Measurements from ENCODE around the gene AFAP1.

AFAP1 gene

DNA sequence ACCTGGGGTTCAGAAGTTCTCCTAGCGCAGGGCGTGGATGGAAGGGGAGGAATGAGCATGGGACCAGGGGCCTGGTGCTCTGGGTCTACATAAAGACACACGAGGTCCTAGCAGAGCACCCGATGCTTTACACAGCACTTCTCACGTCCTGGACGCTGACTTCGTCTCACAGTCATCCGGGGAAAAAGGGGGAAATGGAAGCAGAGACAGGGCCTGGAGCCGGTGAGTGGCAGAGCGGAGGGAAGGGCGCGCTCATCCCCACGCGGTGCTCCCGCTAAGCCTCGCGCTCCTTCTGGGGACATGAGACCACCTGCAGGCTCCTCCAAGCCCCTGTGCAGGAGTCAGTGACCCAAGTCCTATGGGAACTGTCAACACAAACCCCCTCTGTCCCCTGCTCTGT, 157.7 kb downstream of the AFAP1 start:
- no peak for DNase-seq (ENCODE audit: low read depth)

GRCh38 chr4:7781366-7781765, 158.3 kb downstream of the AFAP1 start:
- no peak for DNase-seq (ENCODE audit: low read depth)

- no peak for DNase-seq (ENCODE audit: low read depth)
These were observed 158.8 kb downstream of the AFAP1 start for GRCh38 chr4:7780751-7781348.

DNA sequence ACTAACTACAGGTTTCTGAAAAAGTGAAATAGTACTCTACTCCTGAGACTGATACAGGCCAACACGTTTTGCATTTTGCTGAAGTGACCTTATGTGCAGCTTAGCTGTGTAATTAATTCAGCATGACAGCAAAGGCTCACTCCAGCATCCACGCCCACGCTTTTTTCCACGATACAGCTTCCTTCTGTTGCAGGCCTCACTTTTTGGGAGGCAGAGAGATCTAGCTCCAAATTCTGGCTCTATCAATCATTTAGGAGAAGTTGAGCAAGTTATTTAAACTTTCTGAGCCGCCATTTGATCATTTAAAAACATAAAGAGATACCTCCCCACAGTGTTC, 160.3 kb downstream of the AFAP1 start:
- DNase-seq (ENCODE audit: low read depth): no peak

GRCh38 chr4:7778510-7779431, 160.9 kb downstream of the AFAP1 start:
- no peak for DNase-seq (ENCODE audit: low read depth)

DNA sequence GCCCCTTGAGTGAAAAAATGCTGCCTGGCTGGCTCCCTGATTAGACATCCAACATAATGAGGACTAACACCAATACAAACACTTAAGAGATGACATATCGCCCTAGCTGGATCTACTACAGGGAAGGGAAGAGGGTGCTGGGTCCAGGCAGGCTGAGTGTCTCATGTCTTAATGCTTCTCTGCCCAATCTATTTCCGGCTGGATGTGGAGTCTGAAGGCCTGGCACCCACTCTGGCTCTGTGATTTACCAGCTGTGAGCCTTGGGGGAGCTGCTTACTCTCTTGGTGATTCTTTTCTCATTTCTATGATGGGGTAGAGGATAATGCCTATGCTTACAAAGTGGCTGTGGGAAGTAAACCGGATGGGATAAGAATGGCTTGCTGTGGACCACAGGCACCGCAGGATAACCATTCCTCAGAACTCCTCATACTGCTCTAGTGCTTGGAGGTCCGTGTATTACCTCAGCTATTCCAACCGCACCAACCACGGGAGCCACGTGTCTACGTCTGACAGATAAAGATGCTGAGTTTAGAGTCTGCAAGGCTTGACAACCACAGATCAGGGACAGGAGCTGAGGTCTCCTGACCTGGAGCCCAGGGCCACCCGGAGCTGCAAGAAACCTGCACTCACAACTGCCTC, 161.7 kb downstream of the AFAP1 start:
- DNase-seq (ENCODE audit: low read depth): no peak

DNA sequence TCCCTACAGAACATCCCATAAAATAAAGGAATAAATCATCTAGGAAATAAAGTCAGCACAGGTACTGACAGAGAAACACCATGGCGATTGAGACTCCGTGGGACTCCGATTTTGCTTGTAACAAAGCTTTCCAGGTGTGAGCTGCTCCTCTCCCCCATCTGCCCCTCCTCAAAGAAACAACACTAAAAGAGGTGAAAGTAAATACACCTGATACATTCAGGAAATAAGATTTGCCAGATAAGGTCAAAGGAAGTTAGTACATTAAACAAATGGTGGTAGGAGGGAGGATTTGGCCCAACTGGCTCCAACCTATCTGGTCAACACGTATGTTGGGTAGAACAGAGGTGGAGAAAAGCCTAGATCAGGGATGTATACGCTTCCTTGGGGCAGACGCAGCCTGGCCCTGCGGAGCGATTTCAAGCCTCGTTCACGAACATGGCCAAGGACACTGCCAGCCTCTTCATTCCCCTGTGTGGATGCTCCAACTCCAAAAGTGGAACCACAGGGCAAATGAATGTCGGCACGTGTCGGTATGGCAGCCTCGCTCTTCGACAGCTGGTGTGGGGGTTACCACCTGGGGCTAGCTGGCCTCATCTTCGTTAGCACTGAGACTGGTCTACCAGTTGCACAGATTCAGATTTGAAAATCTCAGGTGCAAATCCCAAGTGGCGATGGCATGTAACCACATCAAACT, 162.5 kb downstream of the AFAP1 start:
- no peak for DNase-seq (ENCODE audit: low read depth)

- no peak for DNase-seq (ENCODE audit: low read depth)
These were observed 164.3 kb downstream of the AFAP1 start for GRCh38 chr4:7775396-7775795.

- DNase-seq (ENCODE audit: low read depth): no peak
These were observed 165.1 kb downstream of the AFAP1 start for GRCh38 chr4:7774301-7775294.

GRCh38 chr4:7773401-7774180, 166.1 kb downstream of the AFAP1 start:
- DNase-seq (ENCODE audit: low read depth): no peak

DNA sequence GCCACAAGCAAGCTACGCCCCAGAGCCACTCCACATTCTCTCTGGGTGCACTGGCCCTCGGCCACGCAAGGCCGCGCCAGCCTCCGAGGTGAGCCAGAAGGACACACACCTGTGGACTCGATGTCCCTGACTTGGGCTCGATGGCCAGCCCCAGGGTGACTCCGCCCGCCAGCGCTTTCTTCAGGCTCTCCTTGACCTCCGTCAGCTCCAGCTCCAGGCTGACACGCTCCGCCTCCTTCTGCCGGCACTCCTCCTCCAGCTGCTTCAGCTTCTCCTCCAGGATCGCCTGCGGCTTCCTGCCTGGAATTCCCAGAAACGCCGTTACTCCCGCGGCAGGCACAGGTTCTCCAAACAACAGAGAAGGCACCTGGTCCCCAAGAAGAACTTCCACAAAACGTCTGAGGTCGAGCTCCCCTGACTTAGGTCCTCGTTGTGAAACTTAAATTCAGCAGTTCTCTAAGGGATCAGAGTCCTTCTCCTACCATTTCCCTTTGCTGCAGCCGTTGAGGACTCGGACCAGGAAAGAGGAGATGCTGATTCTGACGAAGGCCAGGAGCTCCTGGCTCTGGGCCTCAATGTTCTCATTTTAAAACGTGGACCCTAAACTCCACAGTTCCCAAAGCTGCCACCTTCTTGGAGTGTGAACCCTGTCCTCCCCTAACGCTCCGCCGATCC, 166.8 kb downstream of the AFAP1 start:
- no peak for DNase-seq (ENCODE audit: low read depth)

DNA sequence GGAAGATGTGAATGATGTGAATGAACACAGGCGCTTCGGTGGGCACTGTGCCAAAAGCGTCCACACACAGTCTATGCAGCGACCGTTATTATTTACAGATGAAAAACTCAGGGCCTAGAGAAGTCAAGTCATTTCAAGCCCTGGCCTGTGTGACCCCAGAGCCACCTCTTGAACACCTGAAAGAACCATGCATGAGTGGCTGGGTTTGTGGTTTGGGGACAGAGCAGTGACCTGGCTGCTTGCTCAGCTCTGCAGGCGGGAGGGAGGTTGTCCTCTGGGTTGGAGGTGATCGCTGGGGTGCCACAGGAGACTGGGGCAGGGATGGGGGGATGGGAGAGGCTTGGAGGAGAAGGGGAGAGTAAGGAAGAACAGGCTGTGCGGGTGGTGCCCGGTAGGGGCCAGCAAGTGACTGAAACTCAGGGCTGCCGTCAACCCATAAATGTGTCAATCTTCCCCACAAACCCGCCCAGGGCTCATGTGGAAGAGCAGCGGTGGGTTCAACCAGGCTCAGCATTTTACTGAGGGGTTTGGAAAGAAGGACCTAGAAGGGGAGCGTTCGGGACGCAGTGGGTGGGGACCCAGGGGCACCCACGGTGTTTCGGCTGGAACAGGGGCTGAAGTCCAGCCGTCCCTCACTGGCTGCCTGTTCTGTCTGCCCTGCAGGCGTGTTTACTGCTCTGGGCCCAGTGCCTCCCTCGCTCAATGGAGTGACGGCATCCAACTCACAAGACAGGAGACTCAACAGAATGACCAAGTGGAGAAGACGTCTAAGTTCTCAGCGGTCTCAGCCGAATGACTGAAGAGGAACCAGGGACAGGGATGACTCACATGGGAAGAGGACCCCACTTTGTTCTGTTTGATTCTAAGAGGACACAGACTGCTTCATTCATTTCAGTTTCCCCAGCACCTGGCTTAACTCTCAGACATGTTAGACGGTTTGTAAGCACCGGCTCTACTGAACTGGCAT, 167.8 kb downstream of the AFAP1 start:
- no peak for DNase-seq (ENCODE audit: low read depth)

GRCh38 chr4:7771056-7771455, 168.6 kb downstream of the AFAP1 start:
- DNase-seq (ENCODE audit: low read depth): no peak

DNA sequence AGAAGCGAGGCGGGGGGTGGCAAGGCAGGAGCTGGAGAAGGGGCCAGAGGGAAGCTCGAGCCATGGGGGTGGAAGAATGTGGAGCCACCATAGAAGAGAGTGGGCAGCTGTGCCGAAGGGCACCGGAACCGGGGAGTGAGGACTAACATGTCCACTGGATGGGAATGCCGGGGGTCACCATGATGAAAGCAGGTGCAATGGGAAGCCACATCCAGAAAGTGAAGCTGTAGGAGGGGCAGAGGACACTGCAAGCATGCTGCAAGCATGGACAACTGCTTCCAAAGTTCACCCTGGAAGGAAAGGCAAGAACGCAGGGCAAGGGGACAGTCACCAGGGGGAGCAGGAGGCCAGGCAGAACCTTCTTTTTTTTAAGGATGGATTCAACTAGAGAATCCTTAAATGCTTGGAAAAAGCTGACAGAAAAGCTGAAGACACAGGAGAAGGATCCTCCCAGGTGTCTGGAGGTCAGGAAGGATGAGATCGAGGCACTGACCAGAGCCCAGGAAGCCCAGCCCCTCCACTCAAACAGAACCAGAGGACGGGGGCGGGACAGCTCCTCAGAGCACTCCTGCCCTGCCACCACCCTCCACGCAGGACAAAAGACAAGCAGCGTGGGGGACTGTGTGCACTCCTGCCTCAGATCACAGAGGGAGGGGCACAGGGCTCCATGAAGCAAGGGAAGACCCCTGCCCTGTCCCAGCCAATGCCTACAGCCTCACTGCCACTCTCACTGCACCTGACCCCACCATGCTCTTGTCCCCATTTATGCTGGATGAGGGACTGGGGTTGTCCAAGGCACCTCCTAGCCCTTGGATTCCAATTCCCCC, 169.2 kb downstream of the AFAP1 start:
- no peak for DNase-seq (ENCODE audit: low read depth)

DNA sequence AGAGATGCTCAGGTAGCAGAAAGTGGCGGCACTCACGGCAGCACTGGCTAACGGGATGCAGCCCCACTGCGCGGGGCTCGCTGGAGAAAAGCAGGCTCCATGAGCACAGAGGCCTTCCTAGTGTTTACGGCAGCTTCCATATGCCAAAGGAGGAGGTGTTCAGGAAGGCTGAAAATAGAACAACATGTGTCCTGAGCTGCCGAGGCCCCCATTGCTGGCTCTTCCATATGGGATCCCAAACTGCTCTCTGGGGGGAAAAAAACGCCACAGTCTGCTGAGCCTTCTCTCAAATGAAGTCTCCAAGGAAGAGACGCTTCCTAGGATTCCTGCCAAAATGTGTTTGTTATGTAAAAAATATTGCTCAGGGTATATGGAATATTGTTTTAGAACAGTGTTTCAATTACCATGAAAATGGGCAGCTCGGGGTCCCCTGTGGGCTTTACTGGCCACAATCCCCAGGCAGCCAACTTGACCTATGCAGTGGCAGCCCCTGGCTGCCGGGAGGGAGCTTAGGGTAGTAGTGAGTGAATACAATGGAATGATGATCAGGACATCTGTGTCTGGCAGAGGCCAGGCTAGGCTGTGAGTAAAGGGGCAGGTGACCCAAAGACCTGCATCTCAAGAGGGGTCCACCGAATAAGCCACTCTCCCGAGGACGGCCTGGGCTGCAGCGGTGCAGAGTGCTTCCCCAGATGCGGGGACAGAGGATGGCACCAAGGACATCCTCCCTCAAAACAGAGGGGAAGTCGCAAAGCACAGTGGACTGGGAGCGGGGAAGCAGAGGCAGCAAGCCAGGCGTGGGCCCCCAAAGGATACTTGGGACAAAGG, 170.1 kb downstream of the AFAP1 start:
- DNase-seq (ENCODE audit: low read depth): no peak

GRCh38 chr4:7768736-7769135, 170.9 kb downstream of the AFAP1 start:
- DNase-seq (ENCODE audit: low read depth): no peak

DNA sequence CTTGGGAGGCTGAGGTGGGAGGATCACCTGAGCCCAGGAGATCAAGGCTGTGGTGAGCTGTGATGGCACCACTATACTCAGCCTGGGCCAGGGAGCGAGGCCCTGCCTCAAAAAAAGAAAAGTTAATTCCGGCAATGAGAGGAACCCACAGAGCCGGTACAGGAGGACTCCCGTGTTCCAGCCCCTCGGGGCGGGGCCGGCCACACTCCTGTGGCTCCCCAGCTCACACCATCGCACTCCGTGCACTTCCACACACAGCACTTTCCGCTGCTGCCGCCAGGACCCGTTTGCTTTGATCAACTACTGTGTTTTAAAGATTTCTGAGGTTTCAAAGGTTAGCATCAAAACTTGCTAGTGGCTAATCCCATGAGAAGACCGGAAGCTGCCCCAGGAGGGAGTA, 171.7 kb downstream of the AFAP1 start:
- DNase-seq (ENCODE audit: low read depth): no peak

Measured in stimulated activated CD8-positive, alpha-beta memory T cell treated with anti-CD3 and anti-CD28 coated beads, Interleukin-15, amount 100 ng/mL, for 24 hours (primary cell).